HepG2 (cell line): Measurements from ENCODE around the gene PANK3. TPM values are rescaled to one million over a fixed set of nuclear protein-coding genes. Genes with fewer than 3 reads are reported as not detected.

Experiments used
- ATAC-seq: fragments of 200-7000 bp; cut with Tn5 transposase; 3 replicates; pipeline ENCODE4 v1.9.1; 2020; ENCODE audit warnings: mild to moderate bottlenecking, moderate library complexity
- BruUV-seq: library from RNA; stranded (reverse); fragments of 400-500 nt; replicated peaks from 2 replicates; lab custom pipeline; 2021; lab: Mats Ljungman, UMichigan
- CTCF ChIA-PET: fragments of 300-600 bp; formaldehyde crosslinking; extraction: SDS; loops from one replicate; lab custom pipeline; 2021; ENCODE audit warnings: low total read pairs, inconsistent platforms, low intra/inter-chr PET ratio; lab: Yijun Ruan, JAX
- POLR2A ChIA-PET: fragments of 350-600 bp; sonication (Branson Sonifier 250); formaldehyde crosslinking; loops from one replicate; lab custom pipeline; 2020; ENCODE audit warnings: antibody characterized with exemption, inconsistent platforms; lab: Yijun Ruan, JAX
- DNase-seq: peaks from one replicate; pipeline ENCODE4 v3.0.0-alpha.2; 2015; ENCODE audit warnings: low spot score
- FAIRE-seq: peaks from 3 replicates; lab custom pipeline; 2011; peaks lifted over from hg19 to GRCh38; lab: Jason Lieb, UNC
- H2AFZ ChIP-seq: one replicate; pipeline ENCODE4 v1.6.1; 2011; ENCODE audit warnings: low read length, inconsistent platforms
- H3K27ac ChIP-seq: fragments of 300-600 bp; 3 replicates; pipeline ENCODE4 v1.8.0; 2011; ENCODE audit warnings: mixed run types, mild to moderate bottlenecking, mixed read lengths, low read length, inconsistent platforms; ENCODE audit not compliant: insufficient read depth; ENCODE audit errors: extremely low read length
- H3K27me3 ChIP-seq, 2 experiments: fragments of 200-600 bp in 1 of 2; 2 replicates in 1 of 2; 3 replicates in 1 of 2; pipeline versions ENCODE4 v1.6.0 to v1.8.0; 2011; ENCODE audit warnings: low read length in 2 of 2, mild to moderate bottlenecking in 2 of 2, moderate library complexity in 2 of 2, inconsistent platforms in 1 of 2; ENCODE audit not compliant: insufficient read depth in 2 of 2, control insufficient read depth in 1 of 2
- H3K36me3 ChIP-seq, 2 experiments: fragments of 200-600 bp in 1 of 2; replicated peaks in 1 of 2; 2 replicates in 1 of 2; 3 replicates in 1 of 2; pipeline versions ENCODE4 v1.5.1 to v1.8.0; 2011; ENCODE audit warnings: low read length in 2 of 2, inconsistent platforms in 1 of 2; ENCODE audit not compliant: insufficient read depth in 2 of 2, control insufficient read depth in 1 of 2
- H3K4me1 ChIP-seq: 2 replicates; pipeline ENCODE4 v1.5.1; 2012; ENCODE audit warnings: low read length, inconsistent platforms; ENCODE audit not compliant: insufficient read depth
- H3K4me2 ChIP-seq: 2 replicates; pipeline ENCODE4 v1.6.0; 2011; ENCODE audit warnings: low read depth, low read length, inconsistent platforms
- H3K4me3 ChIP-seq, 3 experiments: fragments of 200-600 bp in 1 of 3; sonication (generic), shearing (Covaris generic) in 1 of 3; replicated peaks in 1 of 3; 2 replicates each; pipeline ENCODE4 v1.5.1; 2011 to 2016; ENCODE audit warnings: low read length in 3 of 3, inconsistent platforms in 2 of 3, low read depth in 2 of 3, mild to moderate bottlenecking in 2 of 3, control low read depth in 1 of 3, mixed read lengths in 1 of 3; ENCODE audit not compliant: insufficient read depth in 1 of 3
- H3K79me2 ChIP-seq: one replicate; pipeline ENCODE4 v1.6.1; 2011; ENCODE audit warnings: low read length, inconsistent platforms; ENCODE audit not compliant: insufficient read depth
- H3K9ac ChIP-seq: 2 replicates; pipeline ENCODE4 v1.6.0; 2011; ENCODE audit warnings: mild to moderate bottlenecking, low read depth, low read length, inconsistent platforms; ENCODE audit not compliant: insufficient read depth
- H3K9me3 ChIP-seq: 2 replicates; pipeline ENCODE4 v1.5.1; 2012; ENCODE audit warnings: mild to moderate bottlenecking, low read length
- H4K20me1 ChIP-seq: 2 replicates; pipeline ENCODE4 v1.6.0; 2011; ENCODE audit warnings: inconsistent platforms, mild to moderate bottlenecking, low read length, moderate library complexity; ENCODE audit not compliant: insufficient read depth
- FOXA1 ChIP-seq, 2 experiments: fragments of 450-650 bp in 1 of 2; sonication (generic) in 1 of 2; formaldehyde crosslinking in 1 of 2; IDR thresholded peaks; 2 replicates each; pipeline versions ENCODE4 v1.4.0 to v1.6.1; 2016 to 2020; ENCODE audit warnings: missing genetic modification reagents in 1 of 2
- NFATC3 ChIP-seq: sonication (generic); formaldehyde crosslinking; IDR thresholded peaks from 2 replicates; pipeline ENCODE4 v1.5.1; 2020; ENCODE audit warnings: mild to moderate bottlenecking, missing genetic modification reagents
- RBM39 ChIP-seq: fragments of 200-400 bp; formaldehyde crosslinking; IDR thresholded peaks from one replicate; pipeline ENCODE4 v1.6.1; 2018; ENCODE audit warnings: antibody characterized with exemption, mild to moderate bottlenecking, low read depth, low read length; ENCODE audit not compliant: poor library complexity, severe bottlenecking
- SIN3A ChIP-seq: IDR thresholded peaks from 2 replicates; pipeline ENCODE4 v1.6.1; 2011; ENCODE audit warnings: low read depth, mild to moderate bottlenecking, control low read depth, low read length, borderline replicate concordance
- SUZ12 ChIP-seq: fragments of 150-350 bp; IDR thresholded peaks from 2 replicates; pipeline ENCODE4 v1.6.1; 2014; ENCODE audit warnings: low read depth, low read length
- ZNF207 ChIP-seq: fragments of 450-650 bp; IDR thresholded peaks from 2 replicates; pipeline ENCODE4 v1.6.1; 2016; ENCODE audit warnings: antibody characterized with exemption, borderline replicate concordance
- ZNF263 ChIP-seq: sonication (generic); formaldehyde crosslinking; IDR thresholded peaks from 2 replicates; pipeline ENCODE4 v1.4.0; 2020; ENCODE audit warnings: missing genetic modification reagents
- ZNF350 ChIP-seq: sonication (generic); formaldehyde crosslinking; IDR thresholded peaks from 2 replicates; pipeline ENCODE4 v1.4.0; 2020; ENCODE audit warnings: mild to moderate bottlenecking, low read depth, missing genetic modification reagents, borderline replicate concordance
- ZNF501 ChIP-seq: sonication (generic); formaldehyde crosslinking; IDR thresholded peaks from 2 replicates; pipeline ENCODE4 v1.5.1; 2020; ENCODE audit warnings: mild to moderate bottlenecking, moderate library complexity, missing genetic modification reagents
- WGBS: methylation state at CpG from one replicate; pipeline ENCODE4 v1.1.6; 2017; ENCODE audit warnings: low lambda C conversion rate; 5-methylcytosine and 5-hydroxymethylcytosine counted together
- in situ Hi-C: cut with HindIII; loops from 2 replicates; pipeline ENCODE4 v1.10.0; 2017; ENCODE audit warnings: low pct_unique_long_range_greater_than_20kb; ENCODE audit not compliant: extremely low pct_ligation_motif_present
- intact Hi-C: fragments of 100-400 bp; cut with micrococcal nuclease; formaldehyde crosslinking; loops from one replicate; pipeline ENCODE4 v1.10.0; 2022; ENCODE audit not compliant: unreplicated experiment
- polyA plus RNA-seq, 8 experiments: library from polyadenylated mRNA; depleted of rRNA in 3 of 8; stranded (reverse) in 7 of 8; unstranded in 1 of 8; fragments of >200 nt; fragmentation: Illumina TruSeq in 4 of 8; extraction: Trizol in 4 of 8; gene quantifications; 2 replicates each; pipeline versions ENCODE4 v1.2.1 to v1.2.3, GENCODE V29; 2011 to 2016; ENCODE audit warnings: low read depth in 4 of 8, missing spikeins in 1 of 8, mixed read lengths in 1 of 8; ENCODE audit not compliant: insufficient read depth in 1 of 8
- total RNA-seq, 5 experiments: library from RNA; depleted of rRNA; stranded (reverse); fragments of >200 nt; fragmentation: Illumina TruSeq; extraction: Trizol; gene quantifications; 2 replicates each; pipeline ENCODE4 v1.2.3, GENCODE V29; 2016; ENCODE audit warnings: low read depth in 1 of 5
- TF ChIP-seq, protein P1 (sequence below): IDR thresholded peaks from 2 replicates; pipeline ENCODE4 v1.6.1; 2016; ENCODE audit warnings: low read depth, missing genetic modification reagents, missing compliant biosample characterization
- TF ChIP-seq, protein P2 (sequence below): sonication (generic); formaldehyde crosslinking; IDR thresholded peaks from 2 replicates; pipeline ENCODE4 v1.5.1; 2020; ENCODE audit warnings: missing genetic modification reagents, mild to moderate bottlenecking, borderline replicate concordance
- TF ChIP-seq, protein P3 (sequence below): IDR thresholded peaks from 2 replicates; pipeline ENCODE4 v1.6.1; 2018; ENCODE audit warnings: missing genetic modification reagents

PANK3 gene
- total and polyA plus RNA-seq, 2 of the 13 experiments (the other 11 are each of a cell fraction or from before 2014, with no cell fraction given): 26.9 to 69.5 TPM

DNA sequence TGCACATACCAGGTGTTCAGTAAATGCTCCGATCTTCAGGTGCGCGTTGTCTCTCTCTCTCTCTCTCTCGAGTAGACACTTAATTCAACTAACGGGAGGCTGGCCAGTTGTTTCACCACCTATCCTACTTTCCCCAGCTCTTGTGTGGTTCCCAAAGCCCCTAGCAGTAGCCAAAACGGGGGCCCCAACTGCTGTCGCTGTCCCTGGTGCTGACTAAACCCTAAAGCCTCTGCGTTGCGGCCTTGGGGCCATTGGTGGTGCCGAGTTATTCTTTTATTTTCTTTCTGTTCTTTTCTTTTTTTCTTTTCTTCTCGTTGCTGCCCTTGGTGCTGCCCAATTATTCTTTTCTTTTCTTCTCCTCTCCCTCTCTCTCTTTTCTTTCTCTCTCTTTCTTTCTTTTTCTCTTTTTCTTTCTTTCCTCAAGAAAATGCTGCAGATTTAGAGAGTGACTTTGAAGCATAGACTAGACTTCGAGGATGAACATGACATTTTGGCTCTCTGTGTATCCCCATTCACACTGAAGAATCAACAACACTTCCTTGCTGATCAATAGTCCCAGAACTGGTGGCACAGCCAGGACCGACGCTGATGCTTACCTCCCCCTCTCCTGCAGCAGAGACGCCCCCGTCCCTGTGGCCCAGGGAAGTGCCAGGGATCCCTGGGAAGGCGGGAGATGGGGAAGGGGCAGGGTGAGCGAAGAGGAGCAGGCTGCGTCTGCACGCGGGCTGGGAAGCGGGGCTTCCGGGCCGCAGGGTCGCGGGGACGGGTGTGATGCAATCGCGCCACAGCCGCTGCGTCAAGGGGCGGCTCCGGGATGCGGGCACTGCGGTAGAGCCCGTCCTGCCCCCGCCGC is 50.4 kb downstream of the PANK3 start, which contains the start of gene FBLL1:
Gene FBLL1 (plus strand): TSS at position 785 of the 853 bp plus-strand sequence. CDS start 200 bp downstream, outside the sequence.
- ATAC-seq (peak; percentile 21), DNase-seq (peak; percentile 19), FAIRE-seq (no peak)
- Histone ChIP-seq H3K4me1 (peaks cover 22% of the 10 kb centered on the region), H3K36me3 (no peaks in the 10 kb centered on the region), H3K79me2 (no peaks in the 10 kb centered on the region), H3K9ac (no peak within 1 kb of the TSS), H3K9me3 (no peaks in the 10 kb centered on the region), H3K4me3 (peak within 1 kb of the TSS; percentile 21 to 43 (median 43); a peak in 4 of 6 replicates), H3K27ac (no peak within 1 kb of the TSS), H4K20me1 (no peaks in the 10 kb centered on the region), H3K27me3 (peaks cover 0 to 15% of the 10 kb centered on the region in 2 experiments; a peak in 4 of 5 replicates), H3K4me2 (peak within 1 kb of the TSS; percentile 72), H2AFZ (no peak within 1 kb of the TSS)
- intact Hi-C loops: no loop called here
- in situ Hi-C loops: no loop called here
- ChIA-PET POLR2A (no interaction called here), CTCF (no interaction called here)
- 38% methylated on average over 19 of the region's 38 CpGs for WGBS
- no TSS peak for BruUV-seq
- TF ChIP-seq ZNF263 (CRISPR knock-in tag): no peak
- TF ChIP-seq ZNF501: 0 out of 2 replicates have a peak, but pooled peaks have one; percentile 45
- TF ChIP-seq, protein P1, sequence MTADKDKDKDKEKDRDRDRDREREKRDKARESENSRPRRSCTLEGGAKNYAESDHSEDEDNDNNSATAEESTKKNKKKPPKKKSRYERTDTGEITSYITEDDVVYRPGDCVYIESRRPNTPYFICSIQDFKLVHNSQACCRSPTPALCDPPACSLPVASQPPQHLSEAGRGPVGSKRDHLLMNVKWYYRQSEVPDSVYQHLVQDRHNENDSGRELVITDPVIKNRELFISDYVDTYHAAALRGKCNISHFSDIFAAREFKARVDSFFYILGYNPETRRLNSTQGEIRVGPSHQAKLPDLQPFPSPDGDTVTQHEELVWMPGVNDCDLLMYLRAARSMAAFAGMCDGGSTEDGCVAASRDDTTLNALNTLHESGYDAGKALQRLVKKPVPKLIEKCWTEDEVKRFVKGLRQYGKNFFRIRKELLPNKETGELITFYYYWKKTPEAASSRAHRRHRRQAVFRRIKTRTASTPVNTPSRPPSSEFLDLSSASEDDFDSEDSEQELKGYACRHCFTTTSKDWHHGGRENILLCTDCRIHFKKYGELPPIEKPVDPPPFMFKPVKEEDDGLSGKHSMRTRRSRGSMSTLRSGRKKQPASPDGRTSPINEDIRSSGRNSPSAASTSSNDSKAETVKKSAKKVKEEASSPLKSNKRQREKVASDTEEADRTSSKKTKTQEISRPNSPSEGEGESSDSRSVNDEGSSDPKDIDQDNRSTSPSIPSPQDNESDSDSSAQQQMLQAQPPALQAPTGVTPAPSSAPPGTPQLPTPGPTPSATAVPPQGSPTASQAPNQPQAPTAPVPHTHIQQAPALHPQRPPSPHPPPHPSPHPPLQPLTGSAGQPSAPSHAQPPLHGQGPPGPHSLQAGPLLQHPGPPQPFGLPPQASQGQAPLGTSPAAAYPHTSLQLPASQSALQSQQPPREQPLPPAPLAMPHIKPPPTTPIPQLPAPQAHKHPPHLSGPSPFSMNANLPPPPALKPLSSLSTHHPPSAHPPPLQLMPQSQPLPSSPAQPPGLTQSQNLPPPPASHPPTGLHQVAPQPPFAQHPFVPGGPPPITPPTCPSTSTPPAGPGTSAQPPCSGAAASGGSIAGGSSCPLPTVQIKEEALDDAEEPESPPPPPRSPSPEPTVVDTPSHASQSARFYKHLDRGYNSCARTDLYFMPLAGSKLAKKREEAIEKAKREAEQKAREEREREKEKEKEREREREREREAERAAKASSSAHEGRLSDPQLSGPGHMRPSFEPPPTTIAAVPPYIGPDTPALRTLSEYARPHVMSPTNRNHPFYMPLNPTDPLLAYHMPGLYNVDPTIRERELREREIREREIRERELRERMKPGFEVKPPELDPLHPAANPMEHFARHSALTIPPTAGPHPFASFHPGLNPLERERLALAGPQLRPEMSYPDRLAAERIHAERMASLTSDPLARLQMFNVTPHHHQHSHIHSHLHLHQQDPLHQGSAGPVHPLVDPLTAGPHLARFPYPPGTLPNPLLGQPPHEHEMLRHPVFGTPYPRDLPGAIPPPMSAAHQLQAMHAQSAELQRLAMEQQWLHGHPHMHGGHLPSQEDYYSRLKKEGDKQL: no peak
- TF ChIP-seq, protein P2, sequence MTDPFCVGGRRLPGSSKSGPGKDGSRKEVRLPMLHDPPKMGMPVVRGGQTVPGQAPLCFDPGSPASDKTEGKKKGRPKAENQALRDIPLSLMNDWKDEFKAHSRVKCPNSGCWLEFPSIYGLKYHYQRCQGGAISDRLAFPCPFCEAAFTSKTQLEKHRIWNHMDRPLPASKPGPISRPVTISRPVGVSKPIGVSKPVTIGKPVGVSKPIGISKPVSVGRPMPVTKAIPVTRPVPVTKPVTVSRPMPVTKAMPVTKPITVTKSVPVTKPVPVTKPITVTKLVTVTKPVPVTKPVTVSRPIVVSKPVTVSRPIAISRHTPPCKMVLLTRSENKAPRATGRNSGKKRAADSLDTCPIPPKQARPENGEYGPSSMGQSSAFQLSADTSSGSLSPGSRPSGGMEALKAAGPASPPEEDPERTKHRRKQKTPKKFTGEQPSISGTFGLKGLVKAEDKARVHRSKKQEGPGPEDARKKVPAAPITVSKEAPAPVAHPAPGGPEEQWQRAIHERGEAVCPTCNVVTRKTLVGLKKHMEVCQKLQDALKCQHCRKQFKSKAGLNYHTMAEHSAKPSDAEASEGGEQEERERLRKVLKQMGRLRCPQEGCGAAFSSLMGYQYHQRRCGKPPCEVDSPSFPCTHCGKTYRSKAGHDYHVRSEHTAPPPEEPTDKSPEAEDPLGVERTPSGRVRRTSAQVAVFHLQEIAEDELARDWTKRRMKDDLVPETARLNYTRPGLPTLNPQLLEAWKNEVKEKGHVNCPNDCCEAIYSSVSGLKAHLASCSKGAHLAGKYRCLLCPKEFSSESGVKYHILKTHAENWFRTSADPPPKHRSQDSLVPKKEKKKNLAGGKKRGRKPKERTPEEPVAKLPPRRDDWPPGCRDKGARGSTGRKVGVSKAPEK (CRISPR knock-in tag): no peak
- TF ChIP-seq FOXA1 (IDR thresholded peaks at IDR 0.05): no peak
- TF ChIP-seq FOXA1 (CRISPR knock-in tag; IDR thresholded peaks at IDR 0.05): no peak
- TF ChIP-seq ZNF207: no peak
- TF ChIP-seq, protein P3, sequence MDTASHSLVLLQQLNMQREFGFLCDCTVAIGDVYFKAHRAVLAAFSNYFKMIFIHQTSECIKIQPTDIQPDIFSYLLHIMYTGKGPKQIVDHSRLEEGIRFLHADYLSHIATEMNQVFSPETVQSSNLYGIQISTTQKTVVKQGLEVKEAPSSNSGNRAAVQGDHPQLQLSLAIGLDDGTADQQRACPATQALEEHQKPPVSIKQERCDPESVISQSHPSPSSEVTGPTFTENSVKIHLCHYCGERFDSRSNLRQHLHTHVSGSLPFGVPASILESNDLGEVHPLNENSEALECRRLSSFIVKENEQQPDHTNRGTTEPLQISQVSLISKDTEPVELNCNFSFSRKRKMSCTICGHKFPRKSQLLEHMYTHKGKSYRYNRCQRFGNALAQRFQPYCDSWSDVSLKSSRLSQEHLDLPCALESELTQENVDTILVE (CRISPR knock-in tag): peak; percentile 73; the same call in 1 of the 2 replicates
- TF ChIP-seq NFATC3 (CRISPR knock-in tag): no peak
- no peak for TF ChIP-seq SUZ12
- no peak for TF ChIP-seq SIN3A
- TF ChIP-seq RBM39: no peak
- 0 out of 2 replicates have a peak, but pooled peaks have one; percentile 33 for TF ChIP-seq ZNF350 (CRISPR knock-in tag)
